ENCODE results near the gene SAFB2.

Gene SAFB2

GRCh38 chr19:5622465-5623396, at the start of gene SAFB2, which contains the start of gene SAFB:
TSS of gene SAFB2 (minus strand) at chr19:5622776. CDS start at chr19:5622715, 61 bp downstream.
TSS of gene SAFB (plus strand) at chr19:5623083. CDS start at chr19:5623206, 123 bp downstream.
- peak; percentile 99 for DNase-seq

GRCh38 chr19:5671600-5671999, 49.0 kb upstream of the SAFB2 start:
- no peak for DNase-seq

GRCh38 chr19:5669212-5669611, 46.6 kb upstream of the SAFB2 start:
- DNase-seq = no peak

GRCh38 chr19:5667751-5668271, 45.2 kb upstream of the SAFB2 start:
- no peak for DNase-seq

DNA sequence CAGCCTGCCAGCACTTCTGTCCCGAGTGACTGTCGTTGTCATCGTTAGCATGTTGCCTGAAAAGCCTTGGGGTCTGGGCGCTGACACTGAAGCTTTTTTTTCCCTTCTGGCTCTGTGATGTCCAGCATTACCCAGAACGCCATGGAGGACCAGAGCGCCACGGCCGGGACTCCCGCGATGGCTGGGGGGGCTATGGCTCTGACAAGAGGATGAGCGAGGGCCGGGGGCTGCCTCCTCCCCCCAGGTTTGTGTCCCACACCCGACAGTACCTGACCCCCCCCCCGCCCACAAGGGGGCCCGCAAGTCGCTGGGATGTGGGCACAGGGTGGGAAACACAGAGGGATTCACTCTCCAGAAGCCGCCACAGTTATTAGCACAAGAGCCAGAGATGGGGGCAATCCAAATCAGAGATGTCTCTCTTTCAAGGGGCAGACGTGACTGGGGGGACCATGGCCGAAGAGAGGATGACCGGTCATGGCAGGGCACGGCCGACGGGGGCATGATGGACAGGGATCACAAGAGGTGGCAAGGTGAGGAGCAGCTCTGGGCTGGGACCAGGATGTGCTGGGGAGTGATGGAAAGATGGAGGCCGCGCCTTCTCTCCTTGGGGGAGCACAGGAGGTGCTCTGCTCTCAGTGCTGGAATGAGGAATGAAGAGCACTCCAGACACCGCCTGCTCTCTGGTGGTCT, 44.5 kb upstream of the SAFB2 start:
- DNase-seq = no peak

- peak; percentile 71 for DNase-seq
These were observed 43.4 kb upstream of the SAFB2 start for GRCh38 chr19:5665781-5666513.

DNA sequence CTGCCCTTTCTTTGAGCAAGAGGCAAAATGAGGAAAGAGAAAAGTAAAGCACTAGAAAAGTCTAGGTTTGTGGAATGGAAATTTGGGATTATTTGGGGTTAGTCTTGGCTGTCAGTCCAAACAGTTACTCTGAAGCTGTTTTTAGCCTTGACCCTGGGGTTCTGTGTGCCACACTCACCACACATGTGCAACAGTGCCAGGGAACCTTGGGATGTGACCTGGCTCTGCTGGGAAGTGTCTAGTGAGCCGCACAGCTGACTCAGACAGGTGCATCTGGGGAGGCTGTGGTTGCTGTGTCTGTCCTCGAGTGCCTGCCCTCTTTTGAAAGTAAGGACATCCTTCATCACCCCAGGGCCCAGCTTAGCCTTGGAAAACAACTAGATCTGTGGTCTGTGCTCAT, 41.9 kb upstream of the SAFB2 start:
- no peak for DNase-seq

GRCh38 chr19:5663904-5664303, 41.3 kb upstream of the SAFB2 start:
- DNase-seq = no peak

DNA sequence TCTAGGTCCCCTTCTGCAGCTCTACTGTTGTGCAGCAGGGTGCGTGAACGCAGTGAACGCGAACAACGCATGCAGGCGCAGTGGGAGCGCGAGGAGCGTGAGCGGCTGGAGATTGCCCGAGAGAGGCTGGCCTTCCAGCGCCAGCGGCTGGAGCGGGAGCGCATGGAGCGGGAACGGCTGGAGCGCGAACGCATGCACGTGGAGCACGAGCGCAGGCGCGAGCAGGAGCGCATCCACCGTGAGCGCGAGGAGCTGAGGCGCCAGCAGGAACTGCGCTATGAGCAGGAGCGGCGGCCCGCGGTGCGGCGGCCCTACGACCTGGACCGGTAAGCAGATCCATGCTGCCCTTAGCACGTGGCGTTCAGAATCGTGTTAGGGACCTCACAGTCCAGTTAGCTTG, 38.9 kb upstream of the SAFB2 start:
- DNase-seq = no peak

GRCh38 chr19:5655412-5655811, 32.8 kb upstream of the SAFB2 start:
- DNase-seq = no peak

- no peak for DNase-seq
These were observed 32.4 kb upstream of the SAFB2 start for GRCh38 chr19:5654931-5655330.

DNA sequence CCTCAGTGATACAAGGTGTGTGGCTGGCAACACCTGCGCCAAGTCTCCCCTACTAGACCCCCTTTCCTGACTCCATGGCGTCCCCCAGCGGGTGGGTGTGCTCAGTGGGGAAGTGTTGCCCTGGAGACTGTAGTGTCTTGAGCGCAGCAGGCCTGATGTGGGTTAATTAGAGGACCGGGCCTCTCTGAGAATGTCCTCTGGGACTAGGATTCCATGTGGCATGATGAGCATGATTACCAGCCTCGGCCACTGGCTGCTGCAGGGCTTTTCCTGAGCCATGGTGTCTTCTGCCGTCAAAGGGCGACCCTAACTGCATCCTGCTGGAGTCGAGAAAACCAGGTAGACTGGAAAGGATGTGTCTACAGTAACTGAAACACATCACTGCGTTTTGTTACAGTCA, 29.7 kb upstream of the SAFB2 start:
- no peak for DNase-seq

DNA sequence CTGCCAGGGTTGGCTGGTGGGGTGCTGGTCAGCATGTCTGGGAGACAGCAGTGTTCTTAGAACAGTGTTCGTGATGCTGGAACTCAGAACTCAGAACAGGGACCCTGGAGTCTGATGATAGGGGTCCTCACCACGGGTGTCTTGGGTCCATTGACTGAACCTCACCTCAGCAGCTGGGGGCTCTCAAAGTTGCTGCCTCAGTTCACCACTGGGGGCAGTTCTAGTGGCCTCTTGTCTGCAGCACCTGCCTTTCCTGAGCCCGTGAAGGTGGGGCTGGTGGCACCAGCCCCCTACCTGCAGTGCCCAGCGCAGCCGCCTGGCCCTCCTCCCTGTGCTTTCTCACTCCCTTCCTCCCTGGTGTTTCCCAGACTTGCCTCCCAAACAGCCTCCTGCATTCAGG, 28.8 kb upstream of the SAFB2 start:
- DNase-seq = no peak

GRCh38 chr19:5648464-5648863, 25.9 kb upstream of the SAFB2 start:
- DNase-seq = no peak

GRCh38 chr19:5646703-5647102, 24.1 kb upstream of the SAFB2 start:
- no peak for DNase-seq

DNA sequence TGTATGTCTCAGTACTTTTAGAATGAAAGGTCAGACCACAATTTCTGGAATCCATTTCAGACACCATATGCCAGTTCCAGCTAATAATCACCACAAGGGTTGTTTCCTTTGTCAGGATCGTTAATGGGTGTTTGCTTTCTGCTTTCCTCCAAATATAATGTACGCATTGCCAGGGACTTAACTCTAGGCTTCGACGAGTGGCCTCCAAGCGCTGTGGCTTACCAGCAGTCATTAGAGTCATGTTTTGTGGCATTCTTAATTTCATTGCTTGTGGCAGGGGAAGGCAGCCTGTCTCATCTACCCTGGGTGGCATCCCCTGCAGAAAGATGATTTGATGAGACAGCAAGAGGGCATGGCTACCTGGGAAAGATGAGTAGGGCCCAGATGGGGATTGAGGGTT, 22.8 kb upstream of the SAFB2 start:
- no peak for DNase-seq

DNA sequence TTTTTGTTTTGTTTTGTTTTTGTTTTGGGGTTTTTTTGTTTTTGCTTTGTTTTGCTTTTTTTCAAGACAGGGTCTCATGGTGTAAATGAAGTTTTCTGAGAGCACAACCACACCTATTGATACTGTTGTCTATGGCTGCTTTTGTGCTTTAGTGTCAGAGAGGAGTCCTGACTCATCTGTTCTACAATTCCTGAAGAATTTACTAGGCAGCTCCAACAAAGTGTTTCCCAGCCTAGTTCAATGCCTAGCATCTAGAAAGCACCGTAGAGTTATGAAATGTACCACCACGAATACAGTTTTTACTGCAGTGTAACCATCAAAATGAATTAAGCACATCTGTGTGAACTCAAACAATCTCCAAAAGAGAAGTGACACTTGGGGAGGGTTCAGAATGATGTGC, 21.5 kb upstream of the SAFB2 start:
- DNase-seq = no peak

- DNase-seq = no peak
These were observed 20.5 kb upstream of the SAFB2 start for GRCh38 chr19:5643060-5643459.

DNA sequence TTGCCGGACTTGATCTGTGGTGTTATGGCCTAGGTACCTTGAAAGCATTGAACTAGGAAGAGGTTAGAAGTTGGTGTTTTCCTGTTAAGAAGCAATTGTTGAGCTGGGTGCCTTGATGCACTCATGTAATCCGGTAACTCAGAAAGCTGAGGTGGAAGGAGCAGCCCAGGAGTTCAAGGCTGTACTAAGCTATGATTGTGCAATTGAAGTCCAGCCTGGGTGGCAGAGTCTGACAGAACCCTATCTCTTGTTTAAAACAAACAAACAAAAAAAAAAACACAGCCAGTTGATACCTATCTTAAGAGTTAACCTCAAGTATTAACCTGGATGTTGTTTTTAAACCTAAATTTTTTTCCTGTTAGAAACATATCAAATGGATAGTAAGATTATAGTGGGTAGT, 19.6 kb upstream of the SAFB2 start:
- DNase-seq = no peak

DNA sequence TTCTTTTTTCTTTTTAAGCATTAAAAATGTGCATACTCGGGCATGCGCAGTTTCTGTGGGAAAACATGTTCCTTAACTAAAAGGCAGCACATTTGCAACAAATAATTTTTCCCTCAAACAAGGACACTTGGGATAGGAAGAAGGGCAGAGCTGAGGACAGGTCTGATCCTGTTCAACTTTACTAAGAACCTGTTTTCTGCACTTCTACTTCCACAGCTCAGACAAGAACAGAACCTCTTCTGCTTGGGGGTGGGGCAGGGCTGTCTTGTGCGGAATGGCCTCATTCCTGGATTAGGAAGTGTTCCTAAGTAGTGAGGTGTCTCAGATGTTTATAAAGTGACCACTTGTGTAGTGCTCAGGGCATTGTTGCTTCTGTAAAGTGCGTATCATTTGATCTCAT, 18.6 kb upstream of the SAFB2 start:
- DNase-seq = no peak

- no peak for DNase-seq
These were observed 15.4 kb upstream of the SAFB2 start for GRCh38 chr19:5637971-5638370.

GRCh38 chr19:5635427-5635826, 12.9 kb upstream of the SAFB2 start:
- DNase-seq = no peak

GRCh38 chr19:5632657-5633056, 10.1 kb upstream of the SAFB2 start:
- no peak for DNase-seq
